Osteoblast (primary cell): ENCODE data around the gene RGS13. TPM values are rescaled to one million over a fixed set of nuclear protein-coding genes. Genes with fewer than 3 reads are reported as not detected.

Source experiments
- DNase-seq: peaks from one replicate; pipeline ENCODE4 v3.0.0; 2011; ENCODE audit warnings: low spot score, mixed read lengths; ENCODE audit not compliant: insufficient read length; ENCODE audit errors: missing footprints
- H2AFZ ChIP-seq: 2 replicates; pipeline ENCODE4 v1.6.0; 2011; ENCODE audit warnings: mild to moderate bottlenecking, low read length
- H3K27ac ChIP-seq: 2 replicates; pipeline ENCODE4 v1.5.1; 2011; ENCODE audit warnings: mild to moderate bottlenecking, low read depth, low read length, moderate library complexity
- H3K27me3 ChIP-seq: 2 replicates; pipeline ENCODE4 v1.6.0; 2012; ENCODE audit warnings: mild to moderate bottlenecking, control low read depth, inconsistent platforms, low read length, moderate library complexity; ENCODE audit not compliant: insufficient read depth
- H3K36me3 ChIP-seq: 2 replicates; pipeline ENCODE4 v1.5.1; 2011; ENCODE audit warnings: mild to moderate bottlenecking, low read length, control low read depth, moderate library complexity; ENCODE audit not compliant: insufficient read depth
- H3K4me1 ChIP-seq: 2 replicates; pipeline ENCODE4 v1.5.1; 2011; ENCODE audit warnings: mild to moderate bottlenecking, low read length, control low read depth, moderate library complexity; ENCODE audit not compliant: insufficient read depth
- H3K4me2 ChIP-seq: 2 replicates; pipeline ENCODE4 v1.6.0; 2011; ENCODE audit warnings: mild to moderate bottlenecking, low read length; ENCODE audit not compliant: insufficient read depth
- H3K4me3 ChIP-seq: fragments of 200-600 bp; sonication (generic); 3 replicates; pipeline ENCODE4 v1.5.1; 2012; ENCODE audit warnings: mild to moderate bottlenecking, low read length, inconsistent platforms; ENCODE audit not compliant: insufficient read depth
- H3K79me2 ChIP-seq: 2 replicates; pipeline ENCODE4 v1.6.0; 2012; ENCODE audit warnings: mild to moderate bottlenecking, low read length, control low read depth, inconsistent platforms; ENCODE audit not compliant: insufficient read depth
- H3K9me3 ChIP-seq: 2 replicates; pipeline ENCODE4 v1.5.1; 2011; ENCODE audit warnings: low read depth, low read length, control low read depth
- H4K20me1 ChIP-seq: 2 replicates; pipeline ENCODE4 v1.6.0; 2012; ENCODE audit warnings: mild to moderate bottlenecking, low read length, control low read depth; ENCODE audit not compliant: insufficient read depth
- CTCF ChIP-seq: IDR thresholded peaks from 2 replicates; pipeline ENCODE4 v1.5.1; 2011; ENCODE audit warnings: mild to moderate bottlenecking, low read depth, low read length, moderate library complexity; ENCODE audit errors: extremely low read depth
- total RNA-seq: library from RNA; depleted of rRNA; stranded (reverse); fragments of >200 nt; gene quantifications from 2 replicates; pipeline ENCODE4 v1.2.3, GENCODE V29; 2012

Gene RGS13
- total RNA-seq, 1 donor: not detected

GRCh38 chr1:192592517-192592916 is 43.4 kb upstream of the RGS13 start:
- Histone ChIP-seq H2AFZ (peak overlapping the region; percentile 76), H3K36me3 (no peaks in the 10 kb centered on the region), H3K4me3 (peak overlapping the region; percentile 32), H3K9me3 (no peaks in the 10 kb centered on the region), H3K79me2 (no peaks in the 10 kb centered on the region), H3K27ac (no peak overlapping the region), H3K4me2 (peak overlapping the region; percentile 12), H4K20me1 (no peaks in the 10 kb centered on the region), H3K4me1 (peaks cover 23% of the 10 kb centered on the region), H3K27me3 (no peaks in the 10 kb centered on the region)
- DNase-seq: no peak
- TF ChIP-seq CTCF: no peak

DNA sequence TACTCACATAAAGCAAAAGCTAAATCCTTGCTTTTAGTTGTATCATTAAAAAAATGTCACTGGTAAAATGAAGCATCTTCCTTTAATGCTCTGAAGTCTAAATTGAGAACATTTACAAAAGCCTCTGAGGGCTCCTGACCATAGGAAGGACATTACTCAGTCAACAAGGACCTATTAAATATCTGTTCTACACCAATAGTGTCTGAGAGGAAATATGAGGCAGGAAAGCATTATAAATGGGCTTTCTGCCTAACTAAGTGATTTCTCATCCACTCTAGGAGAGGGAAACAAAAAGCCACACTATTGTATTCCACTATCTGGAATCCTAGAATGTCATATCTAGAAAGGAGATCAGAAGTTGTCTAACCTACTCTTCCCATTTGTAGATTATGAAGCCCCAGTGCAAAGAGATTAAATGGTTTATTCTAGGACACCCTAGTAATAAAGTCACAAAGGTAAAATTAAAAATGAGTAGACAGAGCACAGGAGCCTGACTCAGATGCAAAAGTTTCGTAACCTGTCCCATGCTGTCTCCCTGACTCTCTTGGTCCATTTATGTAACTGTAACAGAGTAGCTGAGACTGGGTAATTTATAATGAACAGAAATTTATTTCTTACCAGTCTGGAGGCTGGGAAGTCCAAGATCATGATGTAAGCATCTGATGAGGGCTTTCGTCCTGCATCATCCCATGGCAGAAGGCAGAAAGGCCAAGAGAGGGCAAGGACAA is 42.8 kb upstream of the RGS13 start:
- H3K27me3 ChIP-seq: no peaks in the 10 kb centered on the region
- peaks cover 20% of the 10 kb centered on the region for H3K4me1 ChIP-seq
- H3K27ac ChIP-seq: no peak overlapping the region
- H3K4me3 ChIP-seq: peak overlapping the region; percentile 32
- no peaks in the 10 kb centered on the region for H4K20me1 ChIP-seq
- no peaks in the 10 kb centered on the region for H3K9me3 ChIP-seq
- DNase-seq: no peak
- no peaks in the 10 kb centered on the region for H3K79me2 ChIP-seq
- H3K4me2 ChIP-seq: peak overlapping the region; percentile 12
- H3K36me3 ChIP-seq: no peaks in the 10 kb centered on the region
- H2AFZ ChIP-seq: peak overlapping the region; percentile 76
- no peak for TF ChIP-seq CTCF

DNA sequence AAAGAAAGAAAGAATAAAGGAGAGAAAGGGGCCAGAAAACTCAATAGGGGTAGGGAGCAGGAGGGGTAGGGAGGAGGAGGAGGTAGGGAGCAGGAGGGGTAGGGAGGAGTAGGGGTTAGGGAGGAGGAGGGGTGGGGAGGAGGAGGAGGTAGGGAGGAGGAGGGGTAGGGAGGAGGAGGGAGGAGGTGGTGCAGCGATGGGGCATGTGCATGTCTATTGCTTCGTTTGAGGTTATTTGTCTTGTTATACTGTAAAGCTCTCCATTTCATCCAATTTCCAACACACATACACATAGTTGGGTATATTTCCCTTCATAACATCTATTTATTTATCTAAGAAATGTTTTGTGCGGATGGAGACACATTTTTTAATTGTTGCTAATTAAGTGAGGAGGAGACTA is 40.6 kb upstream of the RGS13 start:
- Histone ChIP-seq H3K4me1 (peaks cover 6% of the 10 kb centered on the region), H3K27ac (no peak overlapping the region), H3K79me2 (no peaks in the 10 kb centered on the region), H3K4me2 (no peak overlapping the region), H3K9me3 (no peaks in the 10 kb centered on the region), H4K20me1 (no peaks in the 10 kb centered on the region), H3K36me3 (no peaks in the 10 kb centered on the region), H3K27me3 (no peaks in the 10 kb centered on the region), H2AFZ (no peak overlapping the region), H3K4me3 (no peak overlapping the region)
- no peak for TF ChIP-seq CTCF
- no peak for DNase-seq

DNA sequence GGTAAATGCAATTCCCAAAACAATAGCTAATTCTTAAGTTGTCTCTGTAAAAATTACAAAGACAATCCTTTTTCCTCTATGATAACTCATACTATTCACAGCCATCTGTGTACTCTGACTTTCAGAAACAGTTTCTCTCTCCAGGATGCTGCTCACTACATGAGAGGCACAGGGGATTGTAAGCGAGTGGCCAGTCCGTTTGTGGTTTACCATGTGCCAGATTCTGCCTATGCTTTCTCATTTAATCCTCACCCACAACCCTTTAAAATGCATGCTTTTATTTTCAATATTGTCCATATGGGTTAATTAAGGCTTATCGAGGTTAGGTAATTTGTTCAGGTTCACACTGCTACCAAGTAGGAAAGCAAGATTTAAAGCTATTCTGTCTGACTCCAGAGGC is 37.4 kb upstream of the RGS13 start:
- H3K36me3 ChIP-seq: no peaks in the 10 kb centered on the region
- no peaks in the 10 kb centered on the region for H3K9me3 ChIP-seq
- no peak overlapping the region for H3K4me2 ChIP-seq
- no peak overlapping the region for H3K27ac ChIP-seq
- H3K4me3 ChIP-seq: no peak overlapping the region
- DNase-seq: no peak
- H3K27me3 ChIP-seq: no peaks in the 10 kb centered on the region
- no peaks in the 10 kb centered on the region for H4K20me1 ChIP-seq
- no peaks in the 10 kb centered on the region for H3K4me1 ChIP-seq
- peak overlapping the region; percentile 34 for H2AFZ ChIP-seq
- no peaks in the 10 kb centered on the region for H3K79me2 ChIP-seq
- TF ChIP-seq CTCF: no peak
